ENCODE data around the gene KRT27.

GRCh38 chr17:40818733-40819527 lies 36.6 kb upstream of the KRT27 start:
- peak in 1 of 6 experiments; percentile 1 for TF ChIP-seq CTCF (IDR thresholded peaks at IDR 0.05)
- TF ChIP-seq POLR2A (IDR thresholded peaks at IDR 0.05), result peak; percentile 28 to 60

Data from Peyer's patch (tissue), 4 donors.